Nephron (organoid): ENCODE measurements around the gene CNPY1.

Experiments
- H3K27ac Mint-ChIP-seq, 3 experiments: 2 replicates each; pipeline ENCODE4 v1.8.0; 2020; ENCODE audit warnings: mixed read lengths in 3 of 3, mild to moderate bottlenecking in 2 of 3, moderate library complexity in 1 of 3
- H3K27me3 Mint-ChIP-seq: 2 replicates; pipeline ENCODE4 v1.8.0; 2021; ENCODE audit warnings: low read depth, mild to moderate bottlenecking, moderate library complexity, mixed read lengths
- H3K36me3 Mint-ChIP-seq: 2 replicates; pipeline ENCODE4 v1.8.0; 2020; ENCODE audit warnings: low read depth, mixed read lengths
- H3K4me1 Mint-ChIP-seq: 2 replicates; pipeline ENCODE4 v1.8.0; 2020; ENCODE audit warnings: mixed read lengths
- H3K4me3 Mint-ChIP-seq, 3 experiments: 2 replicates each; pipeline ENCODE4 v1.8.0; 2020; ENCODE audit warnings: mild to moderate bottlenecking in 3 of 3, mixed read lengths in 3 of 3, moderate library complexity in 2 of 3
- H3K9me3 Mint-ChIP-seq: 2 replicates; pipeline ENCODE4 v1.8.0; 2020; ENCODE audit warnings: mixed read lengths
- TF ChIP-seq, protein P1 (sequence below), 3 experiments: fragments of 200-600 bp; sonication (generic); IDR thresholded peaks; one replicate each; pipeline ENCODE4 v1.5.0; 2021; ENCODE audit warnings: antibody characterized with exemption in 3 of 3; ENCODE audit not compliant: unreplicated experiment in 3 of 3

The CNPY1 gene

DNA sequence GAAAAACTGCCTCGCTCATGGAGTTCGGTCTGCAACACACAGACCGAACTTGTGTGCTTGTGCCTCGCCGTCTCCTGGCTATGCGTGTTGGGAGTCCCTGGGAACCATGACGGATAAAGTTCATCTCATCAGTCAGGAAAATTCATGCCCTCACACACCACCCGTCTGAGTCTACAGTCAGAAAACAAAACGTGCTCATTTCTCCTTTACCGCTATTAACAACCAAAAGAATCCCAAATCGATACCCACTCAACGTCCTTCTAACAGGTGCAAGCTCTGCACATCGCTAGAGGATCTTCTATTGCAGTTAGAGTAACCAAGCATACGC is 13.6 kb downstream of the CNPY1 start:
- Mint-ChIP-seq H3K36me3 (no peaks in the 10 kb centered on the region), H3K4me3 (peak overlapping the region; percentile 21 to 67 (median 44)), H3K27me3 (peaks cover 98% of the 10 kb centered on the region), H3K9me3 (peaks cover 3% of the 10 kb centered on the region), H3K4me1 (peaks cover 20% of the 10 kb centered on the region), H3K27ac (no peak overlapping the region)
- TF ChIP-seq, protein P1, sequence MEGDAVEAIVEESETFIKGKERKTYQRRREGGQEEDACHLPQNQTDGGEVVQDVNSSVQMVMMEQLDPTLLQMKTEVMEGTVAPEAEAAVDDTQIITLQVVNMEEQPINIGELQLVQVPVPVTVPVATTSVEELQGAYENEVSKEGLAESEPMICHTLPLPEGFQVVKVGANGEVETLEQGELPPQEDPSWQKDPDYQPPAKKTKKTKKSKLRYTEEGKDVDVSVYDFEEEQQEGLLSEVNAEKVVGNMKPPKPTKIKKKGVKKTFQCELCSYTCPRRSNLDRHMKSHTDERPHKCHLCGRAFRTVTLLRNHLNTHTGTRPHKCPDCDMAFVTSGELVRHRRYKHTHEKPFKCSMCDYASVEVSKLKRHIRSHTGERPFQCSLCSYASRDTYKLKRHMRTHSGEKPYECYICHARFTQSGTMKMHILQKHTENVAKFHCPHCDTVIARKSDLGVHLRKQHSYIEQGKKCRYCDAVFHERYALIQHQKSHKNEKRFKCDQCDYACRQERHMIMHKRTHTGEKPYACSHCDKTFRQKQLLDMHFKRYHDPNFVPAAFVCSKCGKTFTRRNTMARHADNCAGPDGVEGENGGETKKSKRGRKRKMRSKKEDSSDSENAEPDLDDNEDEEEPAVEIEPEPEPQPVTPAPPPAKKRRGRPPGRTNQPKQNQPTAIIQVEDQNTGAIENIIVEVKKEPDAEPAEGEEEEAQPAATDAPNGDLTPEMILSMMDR (IDR thresholded peaks at IDR 0.05; ENCODE audit: unreplicated experiment in 3 of 3) = no peak

DNA sequence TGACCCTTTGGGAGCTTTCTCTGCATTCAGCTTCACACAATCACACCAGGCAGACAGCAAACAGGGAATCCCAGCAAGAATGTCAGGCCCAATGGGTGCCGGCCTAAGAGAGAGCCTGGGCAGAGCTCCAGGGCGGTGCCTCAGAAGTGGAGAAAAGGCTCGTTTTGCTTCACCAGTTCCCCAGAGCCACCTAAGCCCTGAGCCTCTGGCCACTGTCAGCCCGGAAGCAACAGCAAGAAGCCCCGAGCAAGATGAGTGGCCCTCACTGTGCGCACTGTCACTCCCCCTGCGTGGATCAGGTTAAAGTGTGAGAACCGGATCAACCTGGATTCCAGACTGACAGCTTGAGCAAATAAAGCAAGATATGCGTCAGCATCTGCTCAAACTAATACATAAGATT is 14.7 kb downstream of the CNPY1 start:
- TF ChIP-seq, protein P1 (IDR thresholded peaks at IDR 0.05; ENCODE audit: unreplicated experiment in 3 of 3) = no peak
- Mint-ChIP-seq H3K36me3 (no peaks in the 10 kb centered on the region), H3K9me3 (peaks cover 3% of the 10 kb centered on the region), H3K27me3 (peaks cover 99% of the 10 kb centered on the region), H3K4me3 (peak overlapping the region; percentile 4 to 36 (median 14)), H3K27ac (no peak overlapping the region), H3K4me1 (peaks cover 20% of the 10 kb centered on the region)

DNA sequence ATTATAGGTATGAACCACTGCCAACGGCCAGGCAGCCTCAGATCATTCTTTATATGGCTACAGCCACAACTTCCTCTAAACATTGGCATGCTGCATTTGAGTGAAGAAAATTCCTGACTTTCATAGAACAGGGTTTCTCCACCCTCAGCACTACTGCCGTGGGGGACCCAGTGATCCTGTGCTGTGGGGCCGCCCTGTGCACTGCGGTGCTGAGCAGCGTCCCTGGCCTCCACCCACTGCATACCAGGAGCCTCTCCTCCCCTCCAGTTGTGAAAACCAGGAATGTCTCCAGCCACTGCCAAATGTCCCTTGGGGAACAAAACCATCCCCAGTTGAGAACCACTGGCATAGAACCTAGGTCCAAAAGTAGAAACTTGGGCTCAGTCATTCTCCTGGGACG is 15.8 kb downstream of the CNPY1 start:
- H3K9me3 Mint-ChIP-seq = peaks cover 3% of the 10 kb centered on the region
- TF ChIP-seq, protein P1 (IDR thresholded peaks at IDR 0.05; ENCODE audit: unreplicated experiment in 3 of 3) = no peak
- peaks cover 20% of the 10 kb centered on the region for H3K4me1 Mint-ChIP-seq
- H3K36me3 Mint-ChIP-seq = no peaks in the 10 kb centered on the region
- no peak overlapping the region for H3K27ac Mint-ChIP-seq
- H3K4me3 Mint-ChIP-seq = no peak overlapping the region
- H3K27me3 Mint-ChIP-seq = peaks cover 99% of the 10 kb centered on the region

DNA sequence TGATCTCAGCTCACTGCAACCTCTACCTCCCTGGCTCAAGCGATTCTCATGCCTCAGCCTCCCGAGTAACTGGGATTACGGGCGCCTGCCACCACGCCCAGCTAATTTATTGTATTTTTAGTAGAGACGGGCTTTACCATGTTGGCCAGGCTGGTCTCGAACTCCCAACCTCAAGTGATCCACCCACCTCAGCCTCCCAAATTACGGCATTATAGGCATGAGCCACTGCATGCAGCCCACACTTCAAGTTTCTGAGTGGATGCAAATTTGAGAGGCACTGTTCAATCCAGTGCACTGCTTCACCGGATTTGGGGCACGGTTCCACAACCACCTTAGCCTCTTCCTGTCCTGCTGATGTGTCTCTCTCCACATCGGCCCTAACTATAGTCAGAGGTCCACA is 16.5 kb downstream of the CNPY1 start:
- Mint-ChIP-seq H3K9me3 (peaks cover 3% of the 10 kb centered on the region), H3K36me3 (no peaks in the 10 kb centered on the region), H3K27ac (no peak overlapping the region), H3K4me3 (no peak overlapping the region), H3K4me1 (peaks cover 20% of the 10 kb centered on the region), H3K27me3 (peaks cover 99% of the 10 kb centered on the region)
- TF ChIP-seq, protein P1 (IDR thresholded peaks at IDR 0.05; ENCODE audit: unreplicated experiment in 3 of 3) = no peak

DNA sequence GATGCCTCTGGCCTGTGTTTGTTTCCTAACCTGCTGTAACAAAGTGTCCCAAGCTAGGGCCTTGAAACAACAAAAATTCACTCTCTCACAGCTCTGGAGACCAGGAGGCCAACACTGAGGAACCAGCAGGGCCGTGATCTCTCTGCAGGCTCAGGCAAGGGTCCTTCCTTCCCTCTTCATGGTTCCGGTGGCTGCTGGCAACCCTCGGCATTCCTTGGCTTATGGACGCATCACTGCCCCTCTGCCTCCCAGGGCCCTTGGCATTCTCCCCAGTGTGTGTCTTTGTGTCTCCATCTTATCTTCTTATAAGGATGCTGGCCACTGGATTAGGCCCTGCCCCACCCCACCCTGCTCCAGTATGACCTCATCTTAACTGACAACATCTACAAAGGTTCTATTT is 17.0 kb downstream of the CNPY1 start:
- Mint-ChIP-seq H3K36me3 (no peaks in the 10 kb centered on the region), H3K27me3 (peaks cover 99% of the 10 kb centered on the region), H3K4me3 (no peak overlapping the region), H3K9me3 (peaks cover 3% of the 10 kb centered on the region), H3K4me1 (peaks cover 19% of the 10 kb centered on the region), H3K27ac (no peak overlapping the region)
- TF ChIP-seq, protein P1 (IDR thresholded peaks at IDR 0.05; ENCODE audit: unreplicated experiment in 3 of 3) = no peak

DNA sequence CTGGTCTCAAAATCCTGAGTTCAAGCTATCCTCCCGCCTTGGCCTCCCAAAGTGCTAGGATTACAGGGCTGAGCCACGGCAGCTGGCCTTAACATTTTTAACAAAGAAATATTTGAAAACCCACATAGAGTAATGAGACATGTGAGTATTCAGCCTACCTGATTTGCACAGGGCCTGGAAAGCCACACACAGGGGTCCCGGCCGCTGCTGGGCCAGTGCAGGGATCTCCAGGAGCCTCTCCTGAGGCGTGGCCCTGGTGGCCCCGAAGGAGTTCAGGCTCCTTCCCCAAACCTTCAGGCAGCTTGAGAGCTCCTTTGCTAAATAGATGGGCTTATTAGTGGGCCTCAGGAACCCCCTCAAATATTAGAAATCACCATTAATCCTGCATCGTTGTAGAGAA is 18.7 kb downstream of the CNPY1 start:
- Mint-ChIP-seq H3K4me1 (peaks cover 6% of the 10 kb centered on the region), H3K36me3 (no peaks in the 10 kb centered on the region), H3K4me3 (no peak overlapping the region), H3K27ac (no peak overlapping the region), H3K9me3 (peaks cover under 1% of the 10 kb centered on the region), H3K27me3 (peaks cover 95% of the 10 kb centered on the region)
- TF ChIP-seq, protein P1 (IDR thresholded peaks at IDR 0.05; ENCODE audit: unreplicated experiment in 3 of 3) = no peak
